SK-N-SH (cell line): ENCODE results near the gene NRG4. TPM values are rescaled to one million over a fixed set of nuclear protein-coding genes. Genes with fewer than 3 reads are reported as not detected.

ENCODE experiments used
- CTCF ChIA-PET: fragments of 300-600, 350-600 bp; formaldehyde crosslinking; extraction: SDS; loops from one replicate; lab custom pipeline; 2021; lab: Yijun Ruan, JAX
- POLR2A ChIA-PET: fragments of 350-600 bp; sonication (Branson Sonifier 250); formaldehyde crosslinking; extraction: SDS; loops from one replicate; lab custom pipeline; 2020; ENCODE audit warnings: antibody characterized with exemption, inconsistent platforms; lab: Yijun Ruan, JAX
- DNase-seq: peaks from one replicate; pipeline ENCODE4 v3.0.0; 2012
- H2AFZ ChIP-seq: fragments of 200-600 bp; sonication (generic); 2 replicates; pipeline ENCODE4 v1.8.1; 2016; ENCODE audit warnings: antibody characterized with exemption, mild to moderate bottlenecking, low read depth
- H3F3A ChIP-seq: fragments of 200-600 bp; sonication (generic); replicated peaks from 2 replicates; pipeline ENCODE3; 2016; ENCODE audit warnings: antibody characterized with exemption, mild to moderate bottlenecking; ENCODE audit not compliant: insufficient read depth
- H3K27ac ChIP-seq, 2 experiments: fragments of 200-500 bp in 1 of 2; fragments of 200-600 bp in 1 of 2; sonication (Bioruptor generic) in 1 of 2; sonication (generic), shearing (Covaris generic) in 1 of 2; 2 replicates each; pipeline versions ENCODE4 v1.5.1 to v1.6.1; 2014 to 2016; ENCODE audit warnings: low read depth in 2 of 2, inconsistent platforms in 1 of 2, low read length in 1 of 2, mild to moderate bottlenecking in 1 of 2, mixed read lengths in 1 of 2
- H3K27me3 ChIP-seq: fragments of 200-600 bp; sonication (generic), shearing (Covaris generic); 2 replicates; pipeline ENCODE4 v1.6.1; 2016; ENCODE audit warnings: mixed run types; ENCODE audit not compliant: insufficient read depth
- H3K36me3 ChIP-seq, 2 experiments: fragments of 200-500 bp in 1 of 2; fragments of 200-600 bp in 1 of 2; sonication (Bioruptor generic) in 1 of 2; sonication (generic) in 1 of 2; replicated peaks in 1 of 2; 2 replicates each; pipeline versions ENCODE3 to v1.5.1; 2014 to 2016; ENCODE audit warnings: low read length in 1 of 2, mild to moderate bottlenecking in 1 of 2; ENCODE audit not compliant: insufficient read depth in 2 of 2, control insufficient read depth in 1 of 2
- H3K4me1 ChIP-seq, 2 experiments: fragments of 200-500 bp in 1 of 2; fragments of 200-600 bp in 1 of 2; sonication (Bioruptor generic) in 1 of 2; sonication (generic), shearing (Covaris generic) in 1 of 2; 2 replicates each; pipeline versions ENCODE4 v1.5.1 to v1.6.1; 2014 to 2016; ENCODE audit warnings: low read depth in 1 of 2, low read length in 1 of 2, mixed run types in 1 of 2; ENCODE audit not compliant: insufficient read depth in 2 of 2, control insufficient read depth in 1 of 2
- H3K4me2 ChIP-seq: fragments of 200-600 bp; sonication (generic), shearing (Covaris generic); 2 replicates; pipeline ENCODE4 v1.6.1; 2017; ENCODE audit warnings: mixed run types
- H3K4me3 ChIP-seq, 2 experiments: fragments of 200-500 bp in 1 of 2; fragments of 200-600 bp in 1 of 2; sonication (Bioruptor generic) in 1 of 2; sonication (generic), shearing (Covaris generic) in 1 of 2; 2 replicates each; pipeline versions ENCODE4 v1.5.1 to v1.8.1; 2014 to 2016; ENCODE audit warnings: low read depth in 2 of 2, inconsistent platforms in 1 of 2, low read length in 1 of 2, mild to moderate bottlenecking in 1 of 2, mixed read lengths in 1 of 2, moderate library complexity in 1 of 2
- H3K79me2 ChIP-seq: fragments of 200-600 bp; sonication (generic); 2 replicates; pipeline ENCODE4 v1.8.1; 2017; ENCODE audit warnings: mild to moderate bottlenecking; ENCODE audit not compliant: insufficient read depth
- H3K9ac ChIP-seq: fragments of 200-600 bp; sonication (generic); 2 replicates; pipeline ENCODE4 v1.6.1; 2017; ENCODE audit warnings: mixed run types
- H3K9me2 ChIP-seq: fragments of 200-600 bp; sonication (generic); 2 replicates; pipeline ENCODE4 v1.6.1; 2017; ENCODE audit warnings: mixed run types
- H3K9me3 ChIP-seq: fragments of 200-600 bp; sonication (generic); 2 replicates; pipeline ENCODE4 v1.6.1; 2017; ENCODE audit warnings: mixed run types, mild to moderate bottlenecking, moderate library complexity
- H4K20me1 ChIP-seq: fragments of 200-600 bp; sonication (generic); 2 replicates; pipeline ENCODE4 v1.6.1; 2017; ENCODE audit warnings: mild to moderate bottlenecking, mixed run types; ENCODE audit not compliant: insufficient read depth
- CHD2 ChIP-seq: fragments of 150-350 bp; IDR thresholded peaks from 2 replicates; pipeline ENCODE4 v1.6.1; 2018; ENCODE audit warnings: low read length; ENCODE audit not compliant: partially characterized antibody
- CTCF ChIP-seq: fragments of 200-600 bp; sonication (generic); IDR thresholded peaks from 2 replicates; pipeline ENCODE4 v1.6.1; 2017; ENCODE audit warnings: antibody characterized with exemption, mild to moderate bottlenecking, moderate library complexity
- ELF1 ChIP-seq: IDR thresholded peaks from 2 replicates; pipeline ENCODE4 v1.4.0; 2012
- EP300 ChIP-seq, 2 experiments: IDR thresholded peaks; 2 replicates each; pipeline versions ENCODE4 v1.4.0 to v1.6.1; 2012; ENCODE audit warnings: borderline replicate concordance in 1 of 2, low read depth in 1 of 2, low read length in 1 of 2
- EZH2phosphoT487 ChIP-seq: fragments of 200-600 bp; sonication (generic); IDR thresholded peaks from 2 replicates; pipeline ENCODE4 v1.6.1; 2017; ENCODE audit warnings: low read depth, mixed run types, mild to moderate bottlenecking, antibody characterized with exemption, moderate library complexity, borderline replicate concordance
- FOSL2 ChIP-seq: IDR thresholded peaks from 2 replicates; pipeline ENCODE4 v1.4.0; 2012; ENCODE audit warnings: low read depth, mild to moderate bottlenecking, moderate library complexity, borderline replicate concordance
- FOXJ3 ChIP-seq: sonication (generic); formaldehyde crosslinking; IDR thresholded peaks from 2 replicates; pipeline ENCODE4 v1.5.1; 2020; ENCODE audit warnings: mild to moderate bottlenecking, missing genetic modification reagents
- FOXM1 ChIP-seq: IDR thresholded peaks from 2 replicates; pipeline ENCODE4 v1.4.0; 2012; ENCODE audit warnings: low read depth, mild to moderate bottlenecking
- MEF2A ChIP-seq: IDR thresholded peaks from 2 replicates; pipeline ENCODE4 v1.4.0; 2012; ENCODE audit warnings: low read depth, borderline replicate concordance
- MXI1 ChIP-seq: IDR thresholded peaks from 2 replicates; pipeline ENCODE4 v1.6.1; 2012; ENCODE audit warnings: mild to moderate bottlenecking, low read depth, low read length, improper control_type of control experiment
- POLR2AphosphoS5 ChIP-seq: IDR thresholded peaks from 2 replicates; pipeline ENCODE4 v1.6.1; 2012; ENCODE audit warnings: low read depth, low read length
- RCOR1 ChIP-seq: fragments of 150-350 bp; IDR thresholded peaks from 2 replicates; pipeline ENCODE4 v1.6.1; 2017; ENCODE audit warnings: antibody characterized with exemption, low read length
- REST ChIP-seq: IDR thresholded peaks from 2 replicates; pipeline ENCODE4 v1.6.1; 2012; ENCODE audit warnings: mild to moderate bottlenecking, low read depth, low read length, moderate library complexity
- RFX5 ChIP-seq: IDR thresholded peaks from 2 replicates; pipeline ENCODE4 v1.6.1; 2012; ENCODE audit warnings: mild to moderate bottlenecking, improper control_type of control experiment, low read length
- SIN3A ChIP-seq: IDR thresholded peaks from 2 replicates; pipeline ENCODE4 v1.6.1; 2012; ENCODE audit warnings: low read depth, mild to moderate bottlenecking, low read length, moderate library complexity, borderline replicate concordance
- SMC3 ChIP-seq: IDR thresholded peaks from 2 replicates; pipeline ENCODE4 v1.6.1; 2012; ENCODE audit warnings: low read depth, low read length, improper control_type of control experiment
- TCF12 ChIP-seq: IDR thresholded peaks from 2 replicates; pipeline ENCODE4 v1.4.0; 2012
- USF2 ChIP-seq: fragments of 150-350 bp; IDR thresholded peaks from 2 replicates; pipeline ENCODE4 v1.6.1; 2017; ENCODE audit warnings: antibody characterized with exemption, low read length, low read depth, borderline replicate concordance
- WGBS: methylation state at CpG from one replicate; pipeline ENCODE4 v1.1.6; 2017; ENCODE audit warnings: low lambda C conversion rate; 5-methylcytosine and 5-hydroxymethylcytosine counted together
- polyA plus RNA-seq, 3 experiments: library from polyadenylated mRNA; depleted of rRNA; stranded (reverse); fragments of >200 nt; gene quantifications; 2 replicates each; pipeline ENCODE4 v1.2.3, GENCODE V29; 2012
- TF ChIP-seq, protein P1 (sequence below): IDR thresholded peaks from 2 replicates; pipeline ENCODE4 v1.4.0; 2012; ENCODE audit warnings: low read depth, borderline replicate concordance
- TF ChIP-seq, protein P2 (sequence below): fragments of 150-350 bp; IDR thresholded peaks from 2 replicates; pipeline ENCODE4 v1.6.1; 2016; ENCODE audit warnings: mild to moderate bottlenecking, low read depth, low read length

The NRG4 gene
- polyA plus RNA-seq, 1 of the 3 experiments (the other 2 are of a cell fraction): not detected

- DNase-seq: no peak
- Histone ChIP-seq H3F3A (no peaks in the 10 kb centered on the region), H2AFZ (no peak overlapping the region), H3K4me3 (no peak overlapping the region), H3K4me1 (no peaks in the 10 kb centered on the region), H3K9me3 (peaks cover 3% of the 10 kb centered on the region; the same call in 1 of the 2 replicates), H4K20me1 (no peaks in the 10 kb centered on the region), H3K4me2 (no peak overlapping the region), H3K79me2 (no peaks in the 10 kb centered on the region), H3K27me3 (no peaks in the 10 kb centered on the region), H3K9ac (no peak overlapping the region), H3K27ac (no peak overlapping the region), H3K9me2 (no peaks in the 10 kb centered on the region), H3K36me3 (no peaks in the 10 kb centered on the region)
- TF ChIP-seq, protein P1, sequence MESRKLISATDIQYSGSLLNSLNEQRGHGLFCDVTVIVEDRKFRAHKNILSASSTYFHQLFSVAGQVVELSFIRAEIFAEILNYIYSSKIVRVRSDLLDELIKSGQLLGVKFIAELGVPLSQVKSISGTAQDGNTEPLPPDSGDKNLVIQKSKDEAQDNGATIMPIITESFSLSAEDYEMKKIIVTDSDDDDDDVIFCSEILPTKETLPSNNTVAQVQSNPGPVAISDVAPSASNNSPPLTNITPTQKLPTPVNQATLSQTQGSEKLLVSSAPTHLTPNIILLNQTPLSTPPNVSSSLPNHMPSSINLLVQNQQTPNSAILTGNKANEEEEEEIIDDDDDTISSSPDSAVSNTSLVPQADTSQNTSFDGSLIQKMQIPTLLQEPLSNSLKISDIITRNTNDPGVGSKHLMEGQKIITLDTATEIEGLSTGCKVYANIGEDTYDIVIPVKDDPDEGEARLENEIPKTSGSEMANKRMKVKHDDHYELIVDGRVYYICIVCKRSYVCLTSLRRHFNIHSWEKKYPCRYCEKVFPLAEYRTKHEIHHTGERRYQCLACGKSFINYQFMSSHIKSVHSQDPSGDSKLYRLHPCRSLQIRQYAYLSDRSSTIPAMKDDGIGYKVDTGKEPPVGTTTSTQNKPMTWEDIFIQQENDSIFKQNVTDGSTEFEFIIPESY: no peak
- TF ChIP-seq RCOR1: no peak
- no peak for TF ChIP-seq POLR2AphosphoS5
- no peak for TF ChIP-seq FOXM1
- no peak for TF ChIP-seq FOXJ3 (CRISPR knock-in tag)
- no peak for TF ChIP-seq MXI1
- no peak for TF ChIP-seq EP300 (IDR thresholded peaks at IDR 0.05; ENCODE audit: borderline replicate concordance in 1 of 2, low read depth in 1 of 2, low read length in 1 of 2)
- TF ChIP-seq, protein P2, sequence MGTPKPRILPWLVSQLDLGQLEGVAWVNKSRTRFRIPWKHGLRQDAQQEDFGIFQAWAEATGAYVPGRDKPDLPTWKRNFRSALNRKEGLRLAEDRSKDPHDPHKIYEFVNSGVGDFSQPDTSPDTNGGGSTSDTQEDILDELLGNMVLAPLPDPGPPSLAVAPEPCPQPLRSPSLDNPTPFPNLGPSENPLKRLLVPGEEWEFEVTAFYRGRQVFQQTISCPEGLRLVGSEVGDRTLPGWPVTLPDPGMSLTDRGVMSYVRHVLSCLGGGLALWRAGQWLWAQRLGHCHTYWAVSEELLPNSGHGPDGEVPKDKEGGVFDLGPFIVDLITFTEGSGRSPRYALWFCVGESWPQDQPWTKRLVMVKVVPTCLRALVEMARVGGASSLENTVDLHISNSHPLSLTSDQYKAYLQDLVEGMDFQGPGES: no peak
- no peak for TF ChIP-seq RFX5
- no peak for TF ChIP-seq ELF1
- TF ChIP-seq TCF12: no peak
- no peak for TF ChIP-seq CTCF
- TF ChIP-seq MEF2A: no peak
- no peak for TF ChIP-seq CHD2
- no peak for TF ChIP-seq USF2
- no peak for TF ChIP-seq SIN3A
- TF ChIP-seq SMC3: no peak
- no peak for TF ChIP-seq FOSL2
- TF ChIP-seq REST: no peak
- no peak for TF ChIP-seq EZH2phosphoT487
- ChIA-PET CTCF (no interaction called here), POLR2A (no interaction called here)
- WGBS: 65% methylated on average over 1 of the region's 1 CpG
These were observed 16.6 kb downstream of the NRG4 start for GRCh38 chr15:75995611-75996010.
